ENCODE results near the gene SH3GL1.

SH3GL1 gene

GRCh38 chr19:4396949-4397783, 3.2 kb downstream of the SH3GL1 start:
- no peak for DNase-seq

GRCh38 chr19:4393947-4394590, 6.3 kb downstream of the SH3GL1 start:
- no peak for DNase-seq

- no peak for DNase-seq
Observed at GRCh38 chr19:4391701-4392483, 8.5 kb downstream of the SH3GL1 start.

- DNase-seq: no peak
Observed at GRCh38 chr19:4391306-4391693, 9.0 kb downstream of the SH3GL1 start.

GRCh38 chr19:4390567-4391305, 9.6 kb downstream of the SH3GL1 start:
- DNase-seq: no peak

- no peak for DNase-seq
Observed at GRCh38 chr19:4390017-4390566, 10.3 kb downstream of the SH3GL1 start.

- no peak for DNase-seq
Observed at GRCh38 chr19:4389511-4390016, 10.8 kb downstream of the SH3GL1 start.

GRCh38 chr19:4389064-4389375, 11.3 kb downstream of the SH3GL1 start:
- DNase-seq: no peak

- DNase-seq: no peak
Observed at GRCh38 chr19:4388337-4389063, 11.8 kb downstream of the SH3GL1 start.

GRCh38 chr19:4386041-4386782, 14.1 kb downstream of the SH3GL1 start:
- DNase-seq: no peak

- no peak for DNase-seq
Observed at GRCh38 chr19:4385291-4386040, 14.9 kb downstream of the SH3GL1 start.

- DNase-seq: no peak
Observed at GRCh38 chr19:4380254-4380727, 20.1 kb downstream of the SH3GL1 start.

- no peak for DNase-seq
Observed at GRCh38 chr19:4379383-4380253, 20.7 kb downstream of the SH3GL1 start.

- DNase-seq: no peak
Observed at GRCh38 chr19:4378886-4379285, 21.5 kb downstream of the SH3GL1 start.

GRCh38 chr19:4376991-4377781, 23.2 kb downstream of the SH3GL1 start:
- no peak for DNase-seq

GRCh38 chr19:4376671-4376990, 23.7 kb downstream of the SH3GL1 start:
- DNase-seq: no peak

- DNase-seq: no peak
Observed at GRCh38 chr19:4376028-4376670, 24.2 kb downstream of the SH3GL1 start.
